Fibroblast of pulmonary artery (primary cell): ENCODE results near the gene MRPL2.

ENCODE experiments used
- DNase-seq: peaks from one replicate; pipeline ENCODE4 v3.0.0-alpha.2; 2010; ENCODE audit warnings: low read depth
- H3K4me3 ChIP-seq: replicated peaks from 2 replicates; pipeline ENCODE4 v1.5.1; 2011; ENCODE audit warnings: low read depth, mild to moderate bottlenecking, control low read depth, low read length, moderate library complexity
- CTCF ChIP-seq: IDR thresholded peaks from 2 replicates; pipeline ENCODE4 v1.5.1; 2011; ENCODE audit warnings: mild to moderate bottlenecking, control low read depth, low read length, inconsistent platforms; ENCODE audit errors: missing control alignments

Gene MRPL2

DNA sequence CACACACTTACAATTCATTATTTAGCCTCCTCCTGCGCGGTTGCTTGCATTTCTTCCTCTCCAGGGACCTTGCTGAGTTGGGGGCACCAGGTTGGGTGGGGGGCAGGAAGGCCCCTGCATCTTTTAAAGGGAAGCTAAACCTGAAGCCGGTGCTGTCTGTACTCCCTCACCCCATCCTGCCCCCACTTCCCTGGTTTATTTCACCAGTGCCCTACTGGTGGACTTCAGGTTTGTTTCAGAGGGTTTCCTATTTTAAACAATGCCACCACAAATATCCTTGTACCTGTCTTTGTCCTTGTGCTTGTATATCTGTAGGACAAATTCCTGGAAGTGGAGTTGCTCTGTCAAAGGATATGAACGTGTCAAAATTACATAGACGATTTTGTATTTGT lies 37.9 kb upstream of the MRPL2 start:
- TF ChIP-seq CTCF: peak; percentile 9
- no peak overlapping the region for H3K4me3 ChIP-seq
- DNase-seq: no peak

DNA sequence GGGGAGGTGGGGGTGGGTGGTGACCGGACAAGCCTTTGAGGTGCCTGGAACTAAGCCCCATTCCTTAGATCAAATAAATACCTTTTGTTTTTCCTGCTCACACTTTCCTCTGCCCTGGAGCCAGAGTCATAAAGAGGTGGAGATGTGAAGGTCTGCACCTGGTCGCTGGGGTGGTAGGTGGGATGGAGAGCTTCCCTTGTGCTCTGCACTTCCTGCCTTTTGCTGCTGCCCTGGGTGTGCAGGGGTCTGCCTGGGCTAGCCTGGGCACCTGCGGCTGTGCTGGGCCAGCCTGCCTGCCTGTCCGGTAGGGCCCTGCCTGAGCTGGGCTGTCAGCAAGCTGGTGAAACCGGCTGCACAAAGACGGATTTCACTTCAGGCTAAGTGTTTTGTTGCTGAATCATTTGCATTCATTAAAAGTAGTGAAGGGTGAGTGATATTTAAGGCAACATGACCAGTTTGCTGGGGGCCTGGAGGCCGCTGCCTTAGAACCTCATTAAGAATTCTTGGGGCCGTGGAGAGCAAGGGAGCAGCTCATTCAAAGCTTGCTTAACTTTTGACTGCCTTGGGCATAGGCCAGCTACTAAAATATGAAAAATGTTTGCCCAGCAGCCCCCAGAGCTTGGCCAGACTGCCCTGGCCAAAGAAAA lies 37.3 kb upstream of the MRPL2 start:
- peak; percentile 73 for DNase-seq

DNA sequence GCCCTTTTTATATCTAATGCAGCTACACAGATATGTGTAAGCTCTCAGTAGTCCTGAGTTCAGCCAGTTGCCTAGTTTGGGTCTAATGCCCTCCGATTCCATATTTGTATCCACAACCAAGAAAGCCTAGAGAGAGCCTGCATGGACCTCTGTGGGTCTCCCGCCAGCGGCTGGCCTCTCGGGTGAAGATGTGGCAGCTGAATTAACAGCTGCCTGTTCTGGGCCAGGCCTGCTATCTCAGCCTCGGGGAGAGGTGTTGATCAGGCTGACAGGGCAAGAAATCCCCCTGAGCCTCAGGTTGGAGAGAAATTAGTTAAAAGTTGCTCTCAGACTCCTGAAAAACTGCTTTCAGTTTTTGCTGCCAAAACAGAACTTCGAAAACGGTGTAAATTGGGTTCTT lies 36.7 kb upstream of the MRPL2 start:
- no peak overlapping the region for H3K4me3 ChIP-seq
- DNase-seq: no peak
- no peak for TF ChIP-seq CTCF

More for the DNA sequence above, 37.3 kb upstream of the MRPL2 start:
- H3K4me3 ChIP-seq: no peak overlapping the region
- TF ChIP-seq CTCF: no peak

- DNase-seq: peak; percentile 72
- peak overlapping the region; percentile 38 for H3K4me3 ChIP-seq
Observed at GRCh38 chr6:43093436-43094289, 34.4 kb upstream of the MRPL2 start.

DNA sequence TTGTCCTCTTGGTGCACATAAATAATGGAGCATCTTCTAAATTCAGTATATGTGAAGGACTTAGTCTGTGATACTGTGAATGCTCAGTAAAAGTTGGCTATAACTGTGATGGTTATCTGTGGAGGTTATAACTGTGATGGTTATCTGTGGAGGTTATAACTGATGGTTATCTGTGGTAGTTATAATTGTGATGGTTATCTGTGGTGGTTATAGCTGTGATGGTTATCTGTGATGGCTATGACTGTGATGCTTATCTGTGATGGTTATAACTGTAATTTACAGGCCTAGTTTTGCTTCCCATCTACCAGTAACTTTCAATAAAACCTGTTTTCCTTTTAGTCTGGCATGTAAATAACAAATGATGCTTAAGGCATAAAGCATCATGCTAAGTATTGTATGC lies 33.4 kb upstream of the MRPL2 start:
- DNase-seq: no peak
- H3K4me3 ChIP-seq: no peak overlapping the region
- no peak for TF ChIP-seq CTCF

More at GRCh38 chr6:43093436-43094289, 34.4 kb upstream of the MRPL2 start:
- no peak for TF ChIP-seq CTCF

GRCh38 chr6:43091436-43091991 lies 32.3 kb upstream of the MRPL2 start:
- no peak for TF ChIP-seq CTCF
- no peak for DNase-seq
- H3K4me3 ChIP-seq: no peak overlapping the region
